Measurements from ENCODE around the gene KATNA1.

GRCh38 chr6:149686230-149686629 lies 37.7 kb upstream of the KATNA1 start:
- TF ChIP-seq POLR2A (IDR thresholded peaks at IDR 0.05; ENCODE audit: low read depth, low read length) (no peak), POLR2AphosphoS5 (IDR thresholded peaks at IDR 0.05; ENCODE audit: low read depth, low read length) (no peak)
